Right cardiac atrium (tissue), 5 donors: ENCODE measurements around the gene EIF4E1B. TPM values are rescaled to one million over a fixed set of nuclear protein-coding genes. Genes with fewer than 3 reads are reported as not detected.

Experiments
- ATAC-seq, 2 donors: fragments of 200-7000 bp; cut with Tn5 transposase; one replicate each; pipeline versions ENCODE4 v1.8.0 to v1.9.1; 2020; ENCODE audit warnings: moderate library complexity in 2 of 2, mild to moderate bottlenecking in 1 of 2
- DNase-seq, 3 donors: peaks; one replicate each; pipeline ENCODE4 v3.0.0-alpha.2; 2020
- H3K27ac ChIP-seq: one replicate; pipeline ENCODE4 v1.5.1; 2013; ENCODE audit warnings: mild to moderate bottlenecking, low read length, control low read depth, moderate library complexity
- H3K27me3 ChIP-seq: one replicate; pipeline ENCODE4 v1.6.1; 2013; ENCODE audit not compliant: control insufficient read depth, insufficient read depth
- H3K4me1 ChIP-seq: one replicate; pipeline ENCODE4 v1.6.1; 2013; ENCODE audit warnings: low read length; ENCODE audit not compliant: control insufficient read depth, insufficient read depth
- H3K4me3 ChIP-seq: one replicate; pipeline ENCODE4 v1.5.1; 2013; ENCODE audit warnings: low read length, control low read depth
- H3K9me3 ChIP-seq: one replicate; pipeline ENCODE4 v1.6.1; 2013; ENCODE audit warnings: low read length; ENCODE audit not compliant: control insufficient read depth
- WGBS: extraction: QIAGEN DNeasy Blood & Tissue Kit; methylation state at CpG from one replicate; pipeline ENCODE4 v1.1.7; 2013; 5-methylcytosine and 5-hydroxymethylcytosine counted together
- intact Hi-C, 4 donors: fragments of 100-400 bp; cut with DNase I; formaldehyde crosslinking; loops; one replicate each; pipeline versions ENCODE4 v1.11.0 to v1.14.0; 2022 to 2023
- polyA plus RNA-seq: library from polyadenylated mRNA; stranded (reverse); fragments of 200-250 nt; gene quantifications from one replicate; pipeline ENCODE4 v1.2.3, GENCODE V29; 2013
- total RNA-seq, 4 donors: library from RNA; stranded (reverse); fragmentation: NEBNext Ultra II Directional; extraction: Animal tissue kit (Norgen Biotek cat#: 25700); gene quantifications; one replicate each; pipeline ENCODE4 v1.2.1, GENCODE V29; 2021
- donor health status: healthy with polysubstance abuse.
- donor health status: DM: no; HTN: yes; CAD: no.
- donor health status: DM: no; HTN: no; CAD: no.
- donor health status: DM: no; HTN: yes; CAD: no; lungs with severe emphysema.
- donor health status: DM: yes; HTN: yes; CAD: no.

Gene EIF4E1B
- total and polyA plus RNA-seq, 5 donors: not detected

DNA sequence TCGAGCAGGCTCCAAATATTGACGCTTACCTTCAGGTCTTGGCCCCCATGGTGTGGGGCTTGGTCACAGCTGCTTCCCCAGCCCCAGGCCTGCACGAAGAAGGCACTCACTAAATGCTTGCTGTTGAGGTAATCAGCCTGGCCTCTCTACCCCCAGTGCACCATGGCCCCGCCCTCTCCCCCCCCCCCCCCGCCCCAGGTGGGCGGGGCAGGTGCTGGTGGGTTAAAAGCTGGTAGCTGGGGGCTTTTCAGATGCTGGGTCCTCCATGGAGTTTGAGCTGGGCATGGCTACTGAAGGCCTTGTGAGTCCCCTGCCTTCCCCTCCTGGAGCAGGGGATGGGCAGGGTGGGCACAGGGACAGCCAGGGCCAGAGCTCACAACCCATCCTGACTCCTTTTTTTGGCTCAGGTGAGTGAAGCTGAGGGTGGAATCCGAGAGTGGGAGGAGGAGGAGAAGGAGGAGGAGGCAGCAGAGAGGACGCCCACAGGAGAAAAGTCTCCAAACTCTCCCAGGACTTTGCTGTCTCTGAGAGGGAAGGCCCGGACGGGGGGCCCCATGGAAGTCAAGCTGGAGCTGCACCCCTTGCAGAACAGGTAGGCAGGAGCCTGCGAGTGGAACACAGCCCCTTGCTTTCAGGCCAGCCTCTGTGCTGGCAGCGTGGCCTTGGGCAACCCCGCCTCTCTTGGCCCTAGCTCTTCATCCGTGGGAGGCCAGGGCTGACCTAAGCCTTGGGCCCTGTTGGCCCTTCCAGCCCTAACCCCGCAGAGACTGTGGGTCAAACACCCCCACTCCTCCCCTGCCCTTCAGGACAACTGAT is 12.4 kb downstream of the EIF4E1B start:
- DNase-seq (peak in 2 of 3 donors; percentile 9 to 30), ATAC-seq (no peak)
- no peak overlapping the region for H3K27ac ChIP-seq
- H3K27me3 ChIP-seq: no peaks in the 10 kb centered on the region
- WGBS: 46% methylated on average over 15 of the region's 15 CpGs
- no peak overlapping the region for H3K4me3 ChIP-seq
- no peaks in the 10 kb centered on the region for H3K9me3 ChIP-seq
- intact Hi-C loops: loop anchor here in 1 of 4 donors (10.0 kb wide), 1 partner anchor 58 kb away; no protein-coding TSS in a partner anchor
- H3K4me1 ChIP-seq: no peaks in the 10 kb centered on the region

DNA sequence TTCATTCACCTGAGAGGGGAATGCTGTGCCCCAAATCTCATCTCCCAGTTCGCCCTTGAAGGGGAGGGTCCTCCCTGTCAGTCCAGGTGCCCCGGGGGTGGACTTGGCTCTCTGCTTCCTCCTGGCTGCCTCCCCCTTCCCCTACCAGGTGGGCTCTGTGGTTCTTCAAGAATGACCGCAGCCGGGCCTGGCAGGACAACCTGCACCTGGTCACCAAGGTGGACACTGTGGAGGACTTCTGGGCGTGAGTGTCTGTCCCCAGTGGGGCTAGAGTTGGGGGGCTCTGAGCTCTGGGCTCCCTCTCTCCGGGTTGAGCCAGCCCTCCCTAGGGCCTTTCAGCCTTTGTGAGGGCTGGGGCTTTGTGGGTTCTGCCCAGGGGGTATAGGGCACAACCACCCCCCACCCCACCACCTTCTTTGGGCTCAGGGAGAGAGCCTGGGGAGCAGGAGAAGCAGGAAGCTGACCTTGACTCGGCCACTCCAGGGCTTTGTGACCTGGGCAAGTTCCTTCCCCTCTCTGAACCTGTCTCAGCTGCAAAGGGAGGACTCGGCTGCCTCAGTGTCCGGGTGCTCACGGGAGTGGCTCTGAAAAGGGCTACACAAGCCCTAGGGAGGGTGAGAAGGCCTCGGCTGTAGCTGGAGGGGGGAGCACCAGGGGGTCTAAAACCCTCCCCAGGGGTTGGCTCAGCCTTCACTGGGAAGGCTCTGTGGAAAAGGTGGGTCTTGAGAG is 13.2 kb downstream of the EIF4E1B start:
- intact Hi-C loops: loop anchor here in 1 of 4 donors (10.0 kb wide), 1 partner anchor 59 kb away; no protein-coding TSS in a partner anchor
- Histone ChIP-seq H3K27me3 (no peaks in the 10 kb centered on the region), H3K9me3 (no peaks in the 10 kb centered on the region), H3K4me1 (peaks cover 1% of the 10 kb centered on the region), H3K4me3 (no peak overlapping the region), H3K27ac (no peak overlapping the region)
- WGBS: 82% methylated on average over 11 of the region's 11 CpGs
- DNase-seq (peak in 2 of 3 donors; percentile 7 to 62), ATAC-seq (no peak)

DNA sequence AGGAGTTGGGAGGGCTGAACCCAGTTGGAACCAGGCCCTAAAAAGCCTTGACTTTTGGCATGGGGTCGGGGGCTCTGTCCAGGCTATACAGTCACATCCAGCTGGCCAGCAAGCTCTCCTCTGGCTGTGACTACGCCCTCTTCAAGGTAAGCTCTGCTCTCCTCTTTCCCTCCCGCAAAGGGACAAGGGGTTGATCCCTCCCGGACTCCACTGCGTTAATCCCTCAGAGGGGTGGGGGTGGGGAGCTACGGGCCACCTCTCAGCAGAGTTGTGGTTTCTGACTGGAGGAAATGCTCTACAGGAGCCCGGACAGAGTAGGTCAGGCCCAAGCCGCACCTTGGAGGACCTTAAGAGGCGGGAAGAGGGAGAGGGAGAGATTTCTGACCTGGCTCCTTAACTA is 13.8 kb downstream of the EIF4E1B start:
- no peak overlapping the region for H3K27ac ChIP-seq
- H3K27me3 ChIP-seq: no peaks in the 10 kb centered on the region
- no peak for DNase-seq
- WGBS: 66% methylated on average over 9 of the region's 9 CpGs
- H3K4me1 ChIP-seq: peaks cover 1% of the 10 kb centered on the region
- intact Hi-C loops: loop anchor here in 1 of 4 donors (10.0 kb wide), 1 partner anchor 59 kb away; no protein-coding TSS in a partner anchor
- no peaks in the 10 kb centered on the region for H3K9me3 ChIP-seq
- H3K4me3 ChIP-seq: no peak overlapping the region
- no peak for ATAC-seq

DNA sequence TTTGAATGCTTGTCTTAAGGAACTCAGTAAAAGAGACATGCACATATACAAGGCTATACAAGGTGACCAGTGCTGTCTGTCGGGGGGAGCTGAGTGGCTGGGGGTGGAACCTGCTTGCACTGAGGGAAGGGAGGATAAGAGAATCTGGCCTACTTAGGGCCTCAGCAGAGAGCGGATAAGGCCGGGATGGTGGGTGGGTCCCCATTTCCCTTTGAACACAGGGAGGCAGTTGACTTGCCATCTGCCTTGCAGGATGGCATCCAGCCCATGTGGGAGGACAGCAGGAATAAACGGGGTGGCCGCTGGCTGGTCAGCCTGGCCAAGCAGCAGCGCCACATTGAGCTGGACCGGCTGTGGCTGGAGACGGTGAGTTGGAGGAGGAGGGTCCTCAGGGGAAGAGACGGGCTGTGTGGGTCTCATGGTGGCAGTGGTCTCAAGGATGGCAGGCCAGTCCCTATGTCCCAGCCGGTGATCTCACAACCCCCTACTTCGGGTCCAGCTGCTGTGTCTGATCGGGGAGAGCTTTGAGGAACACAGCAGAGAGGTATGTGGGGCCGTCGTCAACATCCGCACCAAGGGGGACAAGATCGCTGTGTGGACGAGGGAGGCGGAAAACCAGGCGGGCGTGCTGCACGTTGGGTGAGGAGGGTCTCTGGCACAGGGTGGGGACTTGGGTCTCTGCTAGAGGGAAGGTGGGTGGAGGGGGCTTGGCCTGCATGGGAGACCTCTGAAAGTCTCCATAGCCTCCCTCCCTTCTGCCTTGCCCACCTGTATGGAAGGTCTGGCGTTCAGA is 14.6 kb downstream of the EIF4E1B start:
- DNase-seq (peak in 2 of 3 donors; percentile 53 to 54), ATAC-seq (no peak)
- intact Hi-C loops: loop anchor here in 1 of 4 donors (10.0 kb wide), 1 partner anchor 60 kb away; no protein-coding TSS in a partner anchor
- Histone ChIP-seq H3K4me3 (no peak overlapping the region), H3K27me3 (no peaks in the 10 kb centered on the region), H3K27ac (no peak overlapping the region), H3K9me3 (no peaks in the 10 kb centered on the region), H3K4me1 (peaks cover 1% of the 10 kb centered on the region)
- WGBS: 90% methylated on average over 22 of the region's 22 CpGs

DNA sequence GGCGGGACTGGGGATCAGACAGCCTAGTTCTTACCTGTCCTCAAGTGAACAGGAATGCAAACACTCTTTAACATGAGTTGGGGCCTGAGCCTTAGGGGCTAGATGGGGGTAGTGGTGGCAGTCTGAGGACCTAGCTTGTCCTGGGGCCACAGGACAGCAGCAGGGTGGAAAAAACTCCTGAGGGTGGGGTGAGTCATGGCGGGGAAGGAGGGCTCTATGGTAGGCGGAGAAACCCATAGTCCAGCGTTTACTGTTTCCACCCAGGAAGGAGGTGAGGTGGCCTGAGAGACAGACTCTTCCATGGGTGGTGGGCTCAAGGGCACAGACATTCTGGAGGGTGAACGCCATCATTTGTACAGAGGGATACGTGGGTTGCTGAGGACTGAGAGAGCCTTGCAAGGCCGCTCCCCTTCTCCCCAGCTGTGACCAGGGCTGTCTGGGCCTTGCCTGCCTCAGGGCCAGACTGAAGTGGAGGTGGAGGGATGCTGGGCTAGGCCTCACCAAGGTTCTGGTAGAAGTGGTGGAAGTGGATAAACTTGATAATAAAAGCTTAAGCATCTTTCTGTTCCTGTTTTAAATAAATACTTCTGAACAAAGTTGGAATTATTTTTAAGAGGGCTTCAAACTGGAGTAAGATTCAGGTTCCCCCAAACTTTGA is 15.7 kb downstream of the EIF4E1B start:
- no peaks in the 10 kb centered on the region for H3K27me3 ChIP-seq
- intact Hi-C loops: loop anchor here in 2 of 4 donors (2.0 to 10.0 kb wide), 2 partner anchors 61 to 71 kb away; no protein-coding TSS in a partner anchor
- ATAC-seq (no peak), DNase-seq (peak in 1 of 3 donors; percentile 45)
- H3K4me1 ChIP-seq: peaks cover 1% of the 10 kb centered on the region
- H3K27ac ChIP-seq: no peak overlapping the region
- no peak overlapping the region for H3K4me3 ChIP-seq
- WGBS: 94% methylated on average over 7 of the region's 7 CpGs
- no peaks in the 10 kb centered on the region for H3K9me3 ChIP-seq

DNA sequence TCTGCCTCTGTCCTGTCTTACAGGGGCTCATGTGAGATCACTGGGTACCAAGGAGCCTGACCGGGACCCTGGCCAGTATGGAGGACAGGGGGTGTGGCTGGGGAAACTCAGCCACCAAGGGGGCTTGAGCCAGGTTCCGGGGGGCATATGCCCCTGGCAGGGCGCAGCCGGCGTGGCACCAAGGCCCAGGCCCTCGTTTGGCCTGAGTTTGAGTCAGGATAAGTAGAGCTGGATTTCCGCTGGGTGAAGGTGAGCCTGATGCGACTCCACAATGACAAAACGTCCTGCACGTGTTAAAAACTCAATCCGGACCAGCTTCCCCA is 16.2 kb downstream of the EIF4E1B start:
- DNase-seq (peak in 1 of 3 donors; percentile 76), ATAC-seq (peak; percentile 0 to 5)
- Histone ChIP-seq H3K27ac (peak overlapping the region; percentile 75), H3K9me3 (no peaks in the 10 kb centered on the region), H3K4me1 (peaks cover 1% of the 10 kb centered on the region), H3K27me3 (no peaks in the 10 kb centered on the region), H3K4me3 (peak overlapping the region; percentile 44)
- WGBS: 26% methylated on average over 11 of the region's 11 CpGs
- intact Hi-C loops: loop anchor here in 2 of 4 donors (2.0 to 10.0 kb wide), 2 partner anchors 62 to 72 kb away; no protein-coding TSS in a partner anchor

DNA sequence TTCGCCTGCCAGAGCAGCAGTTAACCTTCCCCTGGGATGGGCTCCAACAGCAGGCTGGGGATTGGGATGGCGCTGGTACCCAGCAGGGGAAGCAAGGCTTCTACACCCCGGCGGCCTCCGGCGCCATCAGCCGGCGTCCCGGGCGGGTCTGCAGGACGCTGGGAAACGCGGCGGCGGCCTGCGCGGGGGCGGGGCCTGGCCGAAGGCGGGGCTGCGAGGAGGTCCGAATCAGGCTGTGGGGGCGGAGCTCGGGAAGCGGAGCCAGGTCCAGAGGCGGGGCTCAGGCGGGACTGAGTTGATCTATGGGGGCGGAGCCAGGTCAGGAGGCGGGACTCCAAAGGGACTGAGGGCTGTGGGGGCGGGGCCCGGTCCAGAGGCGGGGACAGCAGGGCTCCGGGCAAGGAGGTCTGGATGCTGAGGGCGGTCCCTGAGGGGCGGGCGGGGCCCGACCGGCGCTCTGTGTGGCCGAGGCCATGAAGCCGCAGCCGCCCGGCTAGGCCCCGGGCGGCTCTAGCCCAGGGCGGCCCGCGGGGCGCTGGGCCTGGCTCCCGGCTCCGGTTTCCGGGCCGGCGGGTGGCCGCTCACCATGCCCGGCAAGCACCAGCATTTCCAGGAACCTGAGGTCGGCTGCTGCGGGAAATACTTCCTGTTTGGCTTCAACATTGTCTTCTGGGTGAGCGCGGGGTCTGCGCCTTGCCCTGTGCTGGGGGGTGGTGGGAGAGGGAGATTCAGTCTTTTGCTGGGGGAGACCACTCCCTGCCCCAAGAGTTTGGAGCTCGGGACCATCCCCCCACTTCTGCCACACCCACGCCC is 16.8 kb downstream of the EIF4E1B start, which contains the start of gene TSPAN17:
TSPAN17 (plus strand) TSS at position 455 of the 813 bp plus-strand sequence; CDS start at position 587, 132 bp downstream.
- ATAC-seq: peak; percentile 98 to 99
- Histone ChIP-seq H3K9me3 (no peaks in the 10 kb centered on the region), H3K27ac (peak within 1 kb of the TSS; percentile 75), H3K4me3 (peak within 1 kb of the TSS; percentile 84), H3K4me1 (peaks cover 1% of the 10 kb centered on the region), H3K27me3 (no peaks in the 10 kb centered on the region)
- under 1% methylated on average over 63 of the region's 63 CpGs for WGBS
- intact Hi-C loops: loop anchor here in 2 of 4 donors (2.0 to 10.0 kb wide), 2 partner anchors 62 to 72 kb away; no protein-coding TSS in a partner anchor
- DNase-seq: peak; percentile 100

DNA sequence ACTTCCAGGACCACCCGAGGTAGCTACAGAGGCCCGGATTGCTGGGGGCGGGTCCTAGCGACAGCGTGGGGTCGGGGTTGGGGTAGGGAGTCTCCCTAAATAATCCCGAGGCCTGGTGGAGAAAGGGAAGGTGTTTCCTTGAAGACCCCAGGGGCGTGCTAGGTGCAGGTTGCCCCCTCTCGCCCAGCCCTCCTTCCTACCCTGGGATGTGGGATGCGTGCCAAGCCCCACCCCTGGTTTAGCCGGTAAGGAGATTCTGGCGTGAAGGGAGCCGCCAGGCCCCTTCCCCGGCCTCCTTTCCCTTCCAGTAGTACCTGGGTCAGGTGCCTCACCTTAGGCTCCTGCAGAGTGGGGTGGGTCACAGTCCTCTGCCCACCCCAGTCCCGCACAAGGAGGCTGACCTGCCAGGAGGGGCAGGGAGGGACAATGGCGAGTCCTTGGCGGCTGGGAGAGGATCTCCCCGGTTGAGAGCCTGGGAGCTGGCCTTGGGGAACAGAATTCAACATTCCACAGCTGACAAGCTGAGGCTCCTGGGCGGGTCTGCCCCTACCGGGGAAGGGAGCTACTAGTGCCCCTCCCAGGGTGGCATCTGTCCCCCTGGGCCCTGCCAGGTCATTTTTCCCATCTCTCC is 17.5 kb downstream of the EIF4E1B start:
- no peaks in the 10 kb centered on the region for H3K27me3 ChIP-seq
- peaks cover 1% of the 10 kb centered on the region for H3K4me1 ChIP-seq
- no peak for ATAC-seq
- intact Hi-C loops: loop anchor here in 2 of 4 donors (2.0 to 10.0 kb wide), 2 partner anchors 63 to 73 kb away; no protein-coding TSS in a partner anchor
- no peaks in the 10 kb centered on the region for H3K9me3 ChIP-seq
- H3K27ac ChIP-seq: no peak overlapping the region
- peak overlapping the region; percentile 84 for H3K4me3 ChIP-seq
- DNase-seq: peak; percentile 63 to 87 (median 81)
- WGBS: 7% methylated on average over 20 of the region's 20 CpGs
